Keratinocyte (primary cell): ENCODE results near the gene FREM1.

Experiments used
- CTCF ChIP-seq, 3 experiments: IDR thresholded peaks in 1 of 3; conservative IDR thresholded peaks in 1 of 3; optimal IDR thresholded peaks in 1 of 3; 2 replicates in 2 of 3; 3 replicates in 1 of 3; pipeline versions ENCODE3 to v1.5.1; 2011; ENCODE audit warnings: low read length in 3 of 3, mild to moderate bottlenecking in 3 of 3, moderate library complexity in 2 of 3, control low read depth in 1 of 3, inconsistent platforms in 1 of 3; ENCODE audit not compliant: insufficient read depth in 2 of 3; ENCODE audit errors: extremely low read depth in 1 of 3
- EZH2 ChIP-seq: IDR thresholded peaks from one replicate; pipeline ENCODE4 v1.6.1; 2012; ENCODE audit warnings: inconsistent platforms, mild to moderate bottlenecking, low read length, moderate library complexity

GRCh38 chr9:14761584-14761983 is 148.6 kb downstream of the FREM1 start:
- no peak for TF ChIP-seq CTCF (optimal IDR thresholded peaks at IDR 0.05 in 1 of 3, IDR thresholded peaks at IDR 0.05 in 1 of 3, conservative IDR thresholded peaks at IDR 0.05 in 1 of 3; ENCODE audit: extremely low read depth in 1 of 3, insufficient read depth in 2 of 3, low read length in 3 of 3)
- TF ChIP-seq EZH2 = no peak
